Germinal center (tissue), 1 donor: ENCODE results near the gene ZMIZ1.

Source experiments
- DNase-seq: peaks from one replicate; pipeline ENCODE4 v3.0.0; 2012; ENCODE audit warnings: mixed read lengths, low spot score

Gene ZMIZ1

DNA sequence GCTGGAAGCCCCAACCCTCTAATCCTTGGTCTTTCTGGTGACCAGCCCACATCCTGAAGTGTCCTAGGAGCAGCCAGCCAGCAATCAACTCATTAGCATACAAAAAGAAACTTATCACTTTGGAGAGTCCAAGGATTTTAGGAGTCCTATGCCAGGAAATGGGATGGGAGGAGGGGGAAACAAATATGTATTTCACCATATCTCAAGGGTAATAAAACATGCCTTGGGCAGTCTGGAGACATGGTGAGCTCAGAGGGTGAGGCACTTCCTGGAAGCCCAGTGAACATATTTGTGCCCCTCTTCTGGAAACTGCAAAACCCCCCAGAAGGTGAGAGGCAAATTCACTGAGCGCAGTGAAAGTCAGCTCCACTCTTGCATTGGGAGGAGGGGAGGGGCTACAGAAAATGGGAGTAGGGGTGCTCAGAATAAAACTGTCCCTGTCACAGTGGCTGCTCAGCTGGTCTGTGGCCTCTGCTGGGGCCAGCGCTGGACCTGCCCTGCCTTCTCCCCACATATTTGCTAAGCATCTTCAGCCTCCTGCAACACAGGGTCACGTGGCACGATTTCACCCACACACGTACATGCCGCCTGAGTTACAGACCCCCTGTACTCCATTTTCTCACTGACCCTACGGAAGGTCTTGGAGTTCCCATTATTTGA is 17.7 kb upstream of the ZMIZ1 start:
- no peak for DNase-seq

- DNase-seq, result no peak
Observed at GRCh38 chr10:79051766-79052165, 17.0 kb upstream of the ZMIZ1 start.

- peak; percentile 58 for DNase-seq
Observed at GRCh38 chr10:79052291-79053080, 16.3 kb upstream of the ZMIZ1 start.

DNA sequence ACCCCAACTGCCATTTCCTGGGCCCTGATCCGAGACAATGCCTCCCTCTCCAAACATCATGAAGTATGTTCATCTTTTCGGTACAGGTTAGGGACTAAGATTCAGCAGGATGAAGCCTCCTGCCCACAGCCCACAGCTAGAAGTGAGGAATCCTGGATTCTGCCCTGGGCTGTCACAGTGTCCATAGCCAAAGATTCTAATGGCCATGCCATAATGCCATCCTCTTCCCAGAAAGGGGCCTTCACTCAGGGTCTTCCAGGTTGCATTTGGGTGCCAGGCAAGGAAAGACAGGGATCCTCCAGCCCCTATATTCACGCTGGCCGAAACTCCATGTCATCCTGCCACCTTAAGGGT is 15.7 kb upstream of the ZMIZ1 start:
- no peak for DNase-seq

GRCh38 chr10:79053481-79054202 is 15.1 kb upstream of the ZMIZ1 start:
- no peak for DNase-seq

GRCh38 chr10:79054203-79055099 is 14.3 kb upstream of the ZMIZ1 start:
- DNase-seq, result no peak

GRCh38 chr10:79055100-79055782 is 13.5 kb upstream of the ZMIZ1 start:
- DNase-seq, result no peak

DNA sequence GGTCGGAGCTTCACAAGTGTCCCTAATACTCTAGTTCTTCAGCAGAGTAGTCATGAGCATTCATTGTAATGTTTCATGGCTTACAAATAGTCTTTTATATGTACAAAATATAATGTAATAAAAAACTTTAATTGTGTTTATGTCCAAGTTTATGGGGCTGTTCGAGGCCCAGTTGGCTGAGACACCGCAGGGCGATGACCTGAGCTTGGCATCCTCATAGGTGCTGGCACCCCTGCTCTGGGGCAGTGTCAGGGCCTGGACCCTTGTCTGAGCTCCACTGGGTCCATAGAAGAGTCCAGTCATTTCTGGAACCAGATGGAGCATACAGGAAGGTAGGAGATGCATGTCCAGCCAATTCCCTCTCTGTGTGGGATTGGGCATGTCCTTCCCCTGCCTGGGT is 12.9 kb upstream of the ZMIZ1 start:
- DNase-seq, result no peak

DNA sequence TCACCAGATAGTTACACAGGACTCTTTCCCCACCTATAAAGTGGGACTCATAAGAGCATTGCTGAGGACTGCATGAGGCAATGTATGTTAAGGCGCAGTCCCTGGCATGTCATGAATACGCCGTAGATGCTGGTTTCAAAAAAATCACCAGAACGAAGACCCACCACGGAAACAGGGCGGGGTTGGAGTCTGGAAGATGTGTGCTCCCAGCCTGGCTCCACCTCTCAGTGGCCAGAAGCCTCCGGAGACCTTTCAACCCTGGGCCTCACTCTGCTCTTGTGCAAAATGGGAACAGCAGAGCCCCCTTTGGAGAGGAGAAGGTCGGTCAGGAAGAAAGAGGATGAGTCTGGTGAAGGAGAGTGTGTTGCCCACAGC is 12.4 kb upstream of the ZMIZ1 start:
- DNase-seq, result no peak

DNA sequence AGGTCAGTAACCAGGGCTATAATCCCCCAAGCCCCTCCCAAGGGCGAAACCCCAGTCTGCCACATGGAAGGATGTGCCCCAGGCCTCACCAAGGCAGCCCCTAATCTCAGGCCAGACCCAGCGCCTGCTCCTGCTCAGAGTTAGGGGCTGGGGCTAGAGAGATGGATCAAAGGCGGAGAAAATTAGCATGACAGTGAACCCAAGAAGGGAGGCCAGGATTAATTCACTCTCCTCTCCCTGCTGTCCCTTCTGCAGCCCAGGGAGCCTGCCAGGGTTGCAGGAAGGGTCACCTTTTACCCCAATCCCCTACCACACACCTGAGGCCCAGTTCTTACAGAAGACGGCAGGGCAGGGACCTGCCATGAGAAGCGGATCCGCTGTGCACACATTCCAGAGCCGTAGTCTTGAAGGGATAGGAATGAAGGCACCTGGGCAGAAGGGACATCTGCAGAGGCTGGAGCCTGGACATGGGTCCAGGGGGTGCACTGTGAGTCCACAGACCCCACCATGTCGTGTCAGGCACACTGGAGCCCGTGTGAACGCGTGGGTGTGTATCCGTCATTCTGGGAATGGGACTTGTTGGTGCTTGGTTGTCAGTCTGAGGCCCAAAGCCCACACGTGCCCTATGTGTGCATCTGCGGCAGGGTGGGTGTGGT is 11.9 kb upstream of the ZMIZ1 start:
- no peak for DNase-seq

DNA sequence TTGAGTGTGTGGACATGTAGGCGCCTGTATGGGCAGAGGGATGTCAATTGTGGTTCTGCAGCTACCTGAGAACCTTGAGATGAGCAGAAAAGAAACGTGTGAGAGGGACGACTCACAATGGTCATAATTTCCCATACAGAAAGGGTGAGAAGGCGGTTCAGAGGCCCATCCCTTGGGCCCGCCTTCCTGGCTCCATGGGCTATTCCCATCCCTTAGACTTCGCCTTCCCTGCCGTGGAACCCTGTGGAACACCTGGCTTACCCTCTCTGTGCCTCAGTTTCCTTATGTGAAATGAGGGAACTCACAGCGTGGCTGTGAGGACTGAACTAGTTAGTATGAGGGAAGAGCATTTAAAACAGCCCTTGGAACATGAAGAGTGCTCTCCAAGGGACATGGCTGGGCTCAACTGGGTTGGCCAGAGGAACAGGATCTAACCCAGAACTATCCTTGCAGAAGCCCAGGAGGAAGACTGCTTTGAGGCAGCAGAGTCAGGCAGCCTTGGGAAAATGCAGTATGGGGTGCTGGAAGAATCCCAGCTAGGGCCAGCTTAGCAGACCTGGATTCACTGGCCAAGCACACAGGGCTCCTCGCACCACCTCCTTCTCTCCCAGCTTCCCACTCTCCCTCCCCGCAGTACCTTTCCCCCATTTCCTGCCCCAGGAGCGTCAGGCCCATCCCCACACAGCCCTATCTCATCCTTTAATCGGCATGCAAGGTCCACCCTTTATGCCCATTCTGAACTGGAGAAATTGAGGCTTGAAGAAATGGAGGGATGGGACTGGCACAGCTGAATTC is 11.1 kb upstream of the ZMIZ1 start:
- DNase-seq, result no peak

- no peak for DNase-seq
Observed at GRCh38 chr10:79058899-79059841, 9.6 kb upstream of the ZMIZ1 start.

DNA sequence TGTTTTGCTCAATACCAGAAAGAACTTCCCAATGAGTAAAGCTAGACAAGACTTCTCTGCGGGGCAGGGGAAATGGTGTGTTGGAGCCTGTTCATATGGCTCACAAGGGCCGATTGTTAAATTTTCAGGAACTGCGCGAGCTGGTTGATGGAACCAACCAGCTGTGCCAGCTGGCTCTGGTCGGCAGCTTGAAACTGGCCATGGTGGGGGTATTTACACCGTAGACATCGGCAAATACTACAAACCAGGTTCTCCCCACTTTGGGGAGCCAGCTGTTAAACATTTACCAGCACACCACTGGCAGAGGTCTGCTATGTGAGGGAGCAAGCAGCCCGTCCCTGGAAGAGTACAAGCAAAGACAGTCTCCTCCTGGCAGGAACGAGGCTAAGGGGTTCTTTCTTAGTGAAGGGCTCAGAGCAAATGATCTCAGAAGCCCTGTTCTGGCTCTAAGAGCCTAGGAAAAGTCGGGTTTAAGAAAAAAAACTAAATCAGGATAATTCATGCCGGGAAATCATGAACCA is 8.8 kb upstream of the ZMIZ1 start:
- DNase-seq, result no peak

DNA sequence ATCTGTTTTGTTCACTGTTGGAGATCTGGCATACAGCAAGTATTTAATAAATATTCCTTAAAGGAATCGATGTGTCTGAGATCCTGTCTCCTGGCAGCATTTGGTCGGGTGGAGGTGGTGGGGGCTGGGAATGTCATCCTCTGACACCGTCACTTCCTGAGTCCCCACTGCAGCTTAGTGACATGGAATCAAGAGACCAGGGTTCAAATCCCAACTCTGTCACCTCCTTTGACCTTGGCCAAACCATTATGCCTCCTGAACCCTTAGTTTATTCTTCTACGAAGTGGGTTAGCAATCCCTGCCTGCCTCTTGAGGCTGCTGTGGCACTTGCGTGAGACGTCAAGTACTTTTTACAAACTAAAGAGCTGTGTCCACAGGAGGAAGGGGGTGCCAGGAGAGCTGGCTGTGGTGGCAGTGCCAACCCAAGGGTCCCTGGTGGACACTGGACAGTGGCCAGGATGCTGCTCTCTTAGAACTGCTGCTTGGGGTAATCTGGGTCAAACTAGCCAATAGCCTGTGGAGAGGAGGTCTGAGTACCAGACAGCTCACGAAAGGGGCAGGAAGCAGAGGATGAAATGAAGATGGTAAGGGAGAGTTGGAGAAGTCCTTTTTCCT is 8.0 kb upstream of the ZMIZ1 start:
- DNase-seq, result no peak

GRCh38 chr10:79061441-79062315 is 7.1 kb upstream of the ZMIZ1 start:
- no peak for DNase-seq

DNA sequence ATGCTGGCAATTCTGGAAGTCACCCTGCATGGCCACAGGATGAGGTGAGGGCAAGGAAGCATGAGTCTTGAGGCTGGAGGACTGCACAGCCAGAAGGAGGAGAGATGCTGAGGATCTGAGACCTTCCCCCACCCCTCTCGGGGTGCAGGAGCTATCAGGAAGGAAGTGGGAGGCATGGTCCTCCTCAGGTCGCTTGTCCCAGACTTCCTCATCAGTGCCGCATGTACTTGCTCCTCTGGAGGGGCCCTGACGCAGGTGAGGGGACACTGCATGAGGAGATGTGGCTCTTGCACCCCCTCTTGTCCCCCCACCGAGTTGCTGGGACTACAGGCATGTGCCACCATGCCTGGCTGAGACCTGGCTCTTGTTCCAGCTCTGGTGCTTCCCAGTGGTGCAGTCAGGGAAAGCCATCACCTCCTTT is 5.7 kb upstream of the ZMIZ1 start:
- no peak for DNase-seq
